Measurements from ENCODE around the gene TMEM191B. TPM values are rescaled to one million over a fixed set of nuclear protein-coding genes. Genes with fewer than 3 reads are reported as not detected.
"Not testable (repeated sequence)": the region's sequence is repeated elsewhere in the genome, so short reads cannot be mapped to it uniquely, and the experiment has no call there.

TMEM191B gene
- total RNA-seq, 2 experiments from 2014 or later: 2.4 to 4.3 TPM

- H3K9me3 ChIP-seq (ENCODE audit: low read length); H3K79me2 ChIP-seq (ENCODE audit: insufficient read depth, low read depth, low read length); POLR2A ChIA-PET; H3K4me3 ChIP-seq (ENCODE audit: low read depth, low read length, poor library complexity, severe bottlenecking); H3K9me2 ChIP-seq (ENCODE audit: insufficient read depth, low read length); H3K36me3 ChIP-seq (ENCODE audit: insufficient read depth, low read length); BruUV-seq (replicated peaks); intact Hi-C loops (cut with micrococcal nuclease; ENCODE audit: unreplicated experiment); H4K20me1 ChIP-seq (ENCODE audit: insufficient read depth, low read length); H2AFZ ChIP-seq (ENCODE audit: low read length); DNase-seq (ENCODE audit: low spot score); CTCF ChIA-PET (ENCODE audit: unreplicated experiment); H3K4me2 ChIP-seq (ENCODE audit: low read length); H3K27ac ChIP-seq (ENCODE audit: low read depth, low read length, poor library complexity, severe bottlenecking); H3K4me1 ChIP-seq (ENCODE audit: insufficient read depth, low read length, poor library complexity, severe bottlenecking): not testable (repeated sequence)
These were observed 4.8 kb upstream of the TMEM191B start for GRCh38 chr22:18522762-18523161.

- H2AFZ ChIP-seq (ENCODE audit: low read length); H3K4me1 ChIP-seq (ENCODE audit: insufficient read depth, low read length, poor library complexity, severe bottlenecking); H3K4me2 ChIP-seq (ENCODE audit: low read length); POLR2A ChIA-PET; H3K27ac ChIP-seq (ENCODE audit: low read depth, low read length, poor library complexity, severe bottlenecking); CTCF ChIA-PET (ENCODE audit: unreplicated experiment); BruUV-seq (replicated peaks); H4K20me1 ChIP-seq (ENCODE audit: insufficient read depth, low read length); H3K36me3 ChIP-seq (ENCODE audit: insufficient read depth, low read length); H3K4me3 ChIP-seq (ENCODE audit: low read depth, low read length, poor library complexity, severe bottlenecking); intact Hi-C loops (cut with micrococcal nuclease; ENCODE audit: unreplicated experiment); H3K9me3 ChIP-seq (ENCODE audit: low read length); H3K79me2 ChIP-seq (ENCODE audit: insufficient read depth, low read depth, low read length); DNase-seq (ENCODE audit: low spot score); H3K9me2 ChIP-seq (ENCODE audit: insufficient read depth, low read length): not testable (repeated sequence)
These were observed 4.3 kb upstream of the TMEM191B start for GRCh38 chr22:18523328-18523727.

DNA sequence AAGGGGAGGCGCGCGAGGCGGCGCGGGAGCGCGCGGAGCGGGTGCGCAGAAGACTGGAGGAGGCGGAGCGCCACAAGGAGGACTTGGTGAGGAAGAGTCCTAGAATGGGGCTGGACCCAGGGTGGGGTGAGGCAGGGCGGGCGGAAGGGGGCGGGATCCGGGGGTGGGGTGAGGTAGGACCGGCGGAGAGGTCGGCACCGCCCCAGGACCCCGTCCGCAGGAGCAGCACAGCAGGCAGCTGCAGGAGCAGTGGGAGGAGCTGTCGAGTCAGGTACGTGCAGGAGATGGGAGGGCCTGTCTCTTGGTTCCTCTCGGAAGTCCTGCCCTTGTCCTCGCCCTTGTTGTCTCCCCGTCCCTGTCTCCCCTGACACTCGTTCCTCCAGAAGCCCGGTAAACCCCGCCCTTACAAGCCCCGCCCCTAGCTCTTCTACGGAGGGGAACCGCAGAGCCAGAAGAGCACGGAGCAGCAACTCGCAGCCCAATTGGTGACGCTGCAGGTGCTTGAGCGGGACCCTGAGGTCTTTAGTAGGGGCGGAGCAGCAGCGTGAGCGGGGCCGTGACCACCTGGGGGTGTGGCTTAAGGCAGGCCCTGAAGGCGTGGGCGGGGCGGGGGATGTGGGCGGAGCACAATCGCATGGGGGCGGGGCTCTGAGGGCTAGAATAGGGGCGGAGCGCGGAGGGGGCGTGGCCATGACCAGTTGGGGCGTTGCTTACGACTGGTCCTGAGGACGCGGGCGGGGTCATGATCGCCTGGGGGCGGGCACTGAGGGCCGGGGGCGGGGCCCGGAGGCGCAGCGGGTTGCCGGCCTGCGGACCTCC lies 1.2 kb downstream of the TMEM191B start:
- POLR2A ChIA-PET; CTCF ChIA-PET (ENCODE audit: unreplicated experiment); H3K79me2 ChIP-seq (ENCODE audit: insufficient read depth, low read depth, low read length); H3K36me3 ChIP-seq (ENCODE audit: insufficient read depth, low read length); intact Hi-C loops (cut with micrococcal nuclease; ENCODE audit: unreplicated experiment); H3K9me3 ChIP-seq (ENCODE audit: low read length); BruUV-seq (replicated peaks); H2AFZ ChIP-seq (ENCODE audit: low read length); H3K4me2 ChIP-seq (ENCODE audit: low read length); H3K9me2 ChIP-seq (ENCODE audit: insufficient read depth, low read length); H4K20me1 ChIP-seq (ENCODE audit: insufficient read depth, low read length); H3K4me1 ChIP-seq (ENCODE audit: insufficient read depth, low read length, poor library complexity, severe bottlenecking): not testable (repeated sequence)
- Histone ChIP-seq H3K27ac (ENCODE audit: low read depth, low read length, poor library complexity, severe bottlenecking) (peak overlapping the region; percentile 37), H3K4me3 (ENCODE audit: low read depth, low read length, poor library complexity, severe bottlenecking) (peak overlapping the region; percentile 51)
- peak; percentile 83 for DNase-seq (ENCODE audit: low spot score)

DNA sequence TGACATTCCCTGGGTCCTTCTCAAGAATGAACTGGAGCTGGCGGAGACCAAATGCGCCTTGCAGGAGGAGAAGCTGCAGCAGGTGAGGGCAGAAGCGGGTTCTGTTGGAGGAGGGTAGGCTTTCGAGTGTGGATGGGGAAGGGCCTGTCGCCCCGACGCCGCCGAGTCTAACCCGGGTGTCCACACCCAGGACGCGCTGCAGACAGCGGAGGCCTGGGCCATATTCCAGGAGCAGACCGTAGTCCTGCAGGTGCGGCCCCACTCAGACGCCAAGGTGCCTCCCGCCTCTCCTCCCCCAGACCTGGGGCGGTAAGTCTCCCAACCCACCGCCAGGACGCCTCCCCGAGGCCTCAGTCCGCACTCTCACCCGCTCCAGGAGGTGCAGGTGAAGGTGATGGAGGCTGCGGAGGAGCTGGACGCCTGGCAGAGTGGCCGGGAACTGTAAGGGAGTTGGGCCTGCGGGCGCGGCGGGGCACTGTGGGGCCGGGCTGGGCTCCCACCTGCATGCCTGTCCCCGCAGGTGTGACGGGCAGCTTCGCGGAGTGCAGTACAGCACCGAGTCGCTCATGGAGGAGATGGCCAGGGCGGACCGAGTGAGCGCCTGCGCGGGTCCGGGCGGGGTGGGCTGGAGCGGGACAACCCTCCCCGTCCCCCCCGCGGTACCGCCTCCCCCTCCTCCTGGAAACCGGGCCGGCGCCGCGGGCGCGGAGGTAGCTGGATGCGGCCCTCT lies 2.0 kb downstream of the TMEM191B start:
- H3K27ac ChIP-seq (ENCODE audit: low read depth, low read length, poor library complexity, severe bottlenecking); H3K4me1 ChIP-seq (ENCODE audit: insufficient read depth, low read length, poor library complexity, severe bottlenecking); H3K4me2 ChIP-seq (ENCODE audit: low read length); H2AFZ ChIP-seq (ENCODE audit: low read length); H3K36me3 ChIP-seq (ENCODE audit: insufficient read depth, low read length); DNase-seq (ENCODE audit: low spot score); H4K20me1 ChIP-seq (ENCODE audit: insufficient read depth, low read length); H3K79me2 ChIP-seq (ENCODE audit: insufficient read depth, low read depth, low read length); BruUV-seq (replicated peaks); H3K9me2 ChIP-seq (ENCODE audit: insufficient read depth, low read length); H3K9me3 ChIP-seq (ENCODE audit: low read length); H3K4me3 ChIP-seq (ENCODE audit: low read depth, low read length, poor library complexity, severe bottlenecking); POLR2A ChIA-PET; intact Hi-C loops (cut with micrococcal nuclease; ENCODE audit: unreplicated experiment); CTCF ChIA-PET (ENCODE audit: unreplicated experiment): not testable (repeated sequence)

DNA sequence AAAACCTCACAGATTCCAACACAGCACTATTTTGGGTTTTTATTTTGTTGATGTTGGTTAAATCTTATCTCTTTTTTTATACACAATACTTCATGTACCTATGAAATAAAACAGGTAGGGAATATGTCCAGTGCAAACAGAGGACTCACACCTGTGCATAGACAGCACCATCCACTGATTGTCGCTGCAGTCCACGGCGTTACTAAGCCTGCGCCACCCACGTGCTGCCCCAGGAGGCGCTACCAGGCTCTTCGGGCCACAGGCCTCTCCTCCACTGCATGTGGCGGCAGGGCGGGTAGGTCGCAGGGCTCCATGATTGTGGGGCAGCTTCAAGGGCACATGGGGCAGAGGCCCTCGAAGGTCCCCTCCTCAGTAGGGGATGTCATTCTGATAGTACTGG lies 6.0 kb downstream of the TMEM191B start:
- DNase-seq (ENCODE audit: low spot score); H3K4me2 ChIP-seq (ENCODE audit: low read length); H3K36me3 ChIP-seq (ENCODE audit: insufficient read depth, low read length); H4K20me1 ChIP-seq (ENCODE audit: insufficient read depth, low read length); CTCF ChIA-PET (ENCODE audit: unreplicated experiment); POLR2A ChIA-PET; H3K9me2 ChIP-seq (ENCODE audit: insufficient read depth, low read length); intact Hi-C loops (cut with micrococcal nuclease; ENCODE audit: unreplicated experiment); H3K4me3 ChIP-seq (ENCODE audit: low read depth, low read length, poor library complexity, severe bottlenecking); H3K4me1 ChIP-seq (ENCODE audit: insufficient read depth, low read length, poor library complexity, severe bottlenecking); H3K9me3 ChIP-seq (ENCODE audit: low read length); H3K79me2 ChIP-seq (ENCODE audit: insufficient read depth, low read depth, low read length); BruUV-seq (replicated peaks); H3K27ac ChIP-seq (ENCODE audit: low read depth, low read length, poor library complexity, severe bottlenecking); H2AFZ ChIP-seq (ENCODE audit: low read length): not testable (repeated sequence)

DNA sequence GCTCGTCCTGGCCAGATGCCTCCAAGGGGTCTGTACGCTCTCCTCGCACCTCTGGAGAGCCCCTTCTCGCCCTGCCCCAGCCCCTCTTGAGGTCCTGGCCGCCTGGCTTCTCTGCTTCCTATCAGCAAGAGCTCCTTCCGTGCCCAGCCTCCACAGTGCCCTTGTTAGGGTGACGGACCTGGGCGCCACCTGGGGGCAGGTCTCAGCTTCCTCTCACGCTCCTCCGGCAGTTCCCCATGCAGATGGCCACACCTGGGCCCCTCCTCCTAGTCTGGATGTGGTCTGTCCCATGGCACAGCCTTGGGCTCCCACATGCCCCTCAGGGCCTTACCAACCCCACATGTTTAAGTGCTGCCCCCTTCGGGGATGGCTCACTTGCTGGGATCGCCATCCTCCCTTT lies 6.7 kb downstream of the TMEM191B start:
- H3K36me3 ChIP-seq (ENCODE audit: insufficient read depth, low read length); H3K4me3 ChIP-seq (ENCODE audit: low read depth, low read length, poor library complexity, severe bottlenecking); H3K27ac ChIP-seq (ENCODE audit: low read depth, low read length, poor library complexity, severe bottlenecking); H3K9me2 ChIP-seq (ENCODE audit: insufficient read depth, low read length); H3K9me3 ChIP-seq (ENCODE audit: low read length); CTCF ChIA-PET (ENCODE audit: unreplicated experiment); H2AFZ ChIP-seq (ENCODE audit: low read length); H4K20me1 ChIP-seq (ENCODE audit: insufficient read depth, low read length); DNase-seq (ENCODE audit: low spot score); H3K4me1 ChIP-seq (ENCODE audit: insufficient read depth, low read length, poor library complexity, severe bottlenecking); POLR2A ChIA-PET; H3K4me2 ChIP-seq (ENCODE audit: low read length); H3K79me2 ChIP-seq (ENCODE audit: insufficient read depth, low read depth, low read length); intact Hi-C loops (cut with micrococcal nuclease; ENCODE audit: unreplicated experiment); BruUV-seq (replicated peaks): not testable (repeated sequence)
